Measurements from ENCODE around the gene ANKRD28. TPM values are rescaled to one million over a fixed set of nuclear protein-coding genes. Genes with fewer than 3 reads are reported as not detected.

Gene ANKRD28
- total and polyA plus RNA-seq, 2 of the 4 experiments (the other 2 are of a cell fraction), result 52.6 to 211 TPM

- TF ChIP-seq MXI1 (IDR thresholded peaks at IDR 0.05; ENCODE audit: borderline replicate concordance, low read depth, low read length), result no peak
These were observed 163.8 kb downstream of the ANKRD28 start (continued) for GRCh38 chr3:15633766-15634598.

- H3K4me2 ChIP-seq (ENCODE audit: low read depth, low read length), result no peak overlapping the region
- peak overlapping the region; percentile 65; the same call in 1 of the 2 replicates for H3K27ac ChIP-seq (ENCODE audit: insufficient read depth, low read length)
- no peak for TF ChIP-seq BHLHE40 (IDR thresholded peaks at IDR 0.05; ENCODE audit: low read depth, low read length)
- no peak for TF ChIP-seq CHD1 (IDR thresholded peaks at IDR 0.05; ENCODE audit: low read depth, low read length)
- no peak for TF ChIP-seq POLR2A (IDR thresholded peaks at IDR 0.05; ENCODE audit: low read depth, low read length)
- no peak for TF ChIP-seq CEBPB (IDR thresholded peaks at IDR 0.05; ENCODE audit: low read depth, low read length)
- no peak for TF ChIP-seq RFX5 (IDR thresholded peaks at IDR 0.05; ENCODE audit: low read depth, low read length)
- no peak for TF ChIP-seq MXI1 (IDR thresholded peaks at IDR 0.05; ENCODE audit: borderline replicate concordance, low read depth, low read length)
- TF ChIP-seq USF2 (IDR thresholded peaks at IDR 0.05; ENCODE audit: low read depth, low read length), result no peak
- TF ChIP-seq MAFK (IDR thresholded peaks at IDR 0.05; ENCODE audit: low read depth, low read length), result no peak
- no peak for TF ChIP-seq NFE2L2 (IDR thresholded peaks at IDR 0.05; ENCODE audit: low read depth, low read length)
- no peak for TF ChIP-seq RAD21 (IDR thresholded peaks at IDR 0.05; ENCODE audit: low read length)
- no peak for TF ChIP-seq RCOR1 (IDR thresholded peaks at IDR 0.05; ENCODE audit: insufficient replicate concordance, low read length)
- no peak for TF ChIP-seq MAZ (IDR thresholded peaks at IDR 0.05; ENCODE audit: borderline replicate concordance, low read depth, low read length)
- no peak for TF ChIP-seq CTCF (conservative IDR thresholded peaks at IDR 0.05; ENCODE audit: low read depth, low read length)
These were observed 164.6 kb downstream of the ANKRD28 start for GRCh38 chr3:15633159-15633558.

More at GRCh38 chr3:15633159-15633558, 164.6 kb downstream of the ANKRD28 start:
- Histone ChIP-seq H4K8ac (ENCODE audit: low read depth in 2 of 2, low read length in 2 of 2) (peak overlapping the region; percentile 11 to 70; a peak in 2 of 4 replicates), H3K18ac (ENCODE audit: low read depth, low read length) (peak overlapping the region; percentile 65), H2BK5ac (ENCODE audit: low read depth, low read length, poor library complexity, severe bottlenecking) (peak overlapping the region; percentile 92), H3K9me1 (ENCODE audit: insufficient read depth, low read length) (peaks cover 25% of the 10 kb centered on the region), H4K5ac (ENCODE audit: low read depth, low read length) (peak overlapping the region; percentile 33; the same call in 1 of the 2 replicates), H3K36me3 (ENCODE audit: control insufficient read depth, insufficient read depth, low read length) (no peaks in the 10 kb centered on the region), H3K23ac (ENCODE audit: low read depth, low read length) (peak overlapping the region; percentile 36; the same call in 1 of the 2 replicates), H3K4me3 (ENCODE audit: insufficient read depth, low read depth, low read length) (no peak overlapping the region), H3K27me3 (ENCODE audit: control insufficient read depth, insufficient read depth, low read length) (no peaks in the 10 kb centered on the region), H2AK9ac (replicated peaks; ENCODE audit: low read depth, low read length, poor library complexity) (no peak overlapping the region), H2BK120ac (ENCODE audit: low read depth, low read length) (peak overlapping the region; percentile 89), H3K56ac (ENCODE audit: extremely low read depth, insufficient read depth, low read length) (peak overlapping the region; percentile 56; the same call in 1 of the 2 replicates), H3K9ac (ENCODE audit: low read depth, low read length) (no peak overlapping the region), H3K14ac (replicated peaks; ENCODE audit: low read depth, low read length) (peak overlapping the region; percentile 50; the same call in 1 of the 2 replicates), H2AK5ac (ENCODE audit: low read depth, low read length) (peak overlapping the region; percentile 24), H4K91ac (ENCODE audit: insufficient read depth, low read depth, low read length) (peak overlapping the region; percentile 90), H2AFZ (replicated peaks; ENCODE audit: low read length, poor library complexity) (no peak overlapping the region), H4K20me1 (ENCODE audit: insufficient read depth, low read length) (no peaks in the 10 kb centered on the region), H2BK20ac (ENCODE audit: low read depth, low read length) (peak overlapping the region; percentile 67), H3K4ac (ENCODE audit: low read depth, low read length) (peak overlapping the region; percentile 74), H3K4me1 (ENCODE audit: control insufficient read depth, insufficient read depth, low read length) (peaks cover 40% of the 10 kb centered on the region), H2BK15ac (ENCODE audit: low read depth, low read length) (peak overlapping the region; percentile 93; the same call in 2 of the 3 replicates), H3K9me3 (ENCODE audit: control insufficient read depth, insufficient read depth, low read length) (no peaks in the 10 kb centered on the region), H3K79me1 (ENCODE audit: low read depth in 1 of 2, low read length in 2 of 2) (peaks cover 15 to 42% of the 10 kb centered on the region in 2 experiments; a peak in 3 of 4 replicates)
- DNase-seq, result no peak
- ChIA-PET CTCF (no interaction called here), POLR2A (ENCODE audit: unreplicated experiment) (interaction anchor here (0.5 kb wide), 1 partner anchor 491 kb away, joined by 3 read pairs; no protein-coding TSS in a partner anchor)
- in situ Hi-C loops (cut with MboI; ENCODE audit: low sequenced_read_pairs), result loop anchor here (25.0 kb wide), 2 partner anchors 429 to 604 kb away; no protein-coding TSS in a partner anchor
- no CpG with 5 or more reads among the region's 5 CpGs for WGBS, 2 experiments (ENCODE audit: extremely low coverage in 2 of 2, insufficient read length in 1 of 2)
- dilution Hi-C loops (cut with HindIII; ENCODE audit: low sequenced_read_pairs, unreplicated experiment), result no loop called here
- BruUV-seq (replicated peaks), result no TSS peak
- intact Hi-C loops (cut with micrococcal nuclease), result loop anchor here (5.0 to 10.0 kb wide), 3 partner anchors 164 to 612 kb away; partner anchors contain the start of gene ANKRD28
- no peak for ATAC-seq (ENCODE audit: low read depth)

All from IMR-90 (cell line).